HFF-Myc (cell line): ENCODE results near the gene TM7SF3.

ENCODE experiments used
- DNase-seq: peaks from one replicate; pipeline ENCODE4 v3.0.0-alpha.2; 2011; ENCODE audit warnings: low read depth; ENCODE audit errors: extremely low read depth
- H3K4me3 ChIP-seq: replicated peaks from 2 replicates; pipeline ENCODE4 v1.5.1; 2011; ENCODE audit warnings: low read depth, mild to moderate bottlenecking, control low read depth, low read length
- TF ChIP-seq, protein P1 (sequence below): IDR thresholded peaks from 2 replicates; pipeline ENCODE4 v1.5.1; 2012; ENCODE audit warnings: mild to moderate bottlenecking, low read depth, low read length, control low read depth; ENCODE audit errors: missing control alignments

Gene TM7SF3

GRCh38 chr12:27008081-27008480 lies 6.1 kb downstream of the TM7SF3 start:
- TF ChIP-seq, protein P1, sequence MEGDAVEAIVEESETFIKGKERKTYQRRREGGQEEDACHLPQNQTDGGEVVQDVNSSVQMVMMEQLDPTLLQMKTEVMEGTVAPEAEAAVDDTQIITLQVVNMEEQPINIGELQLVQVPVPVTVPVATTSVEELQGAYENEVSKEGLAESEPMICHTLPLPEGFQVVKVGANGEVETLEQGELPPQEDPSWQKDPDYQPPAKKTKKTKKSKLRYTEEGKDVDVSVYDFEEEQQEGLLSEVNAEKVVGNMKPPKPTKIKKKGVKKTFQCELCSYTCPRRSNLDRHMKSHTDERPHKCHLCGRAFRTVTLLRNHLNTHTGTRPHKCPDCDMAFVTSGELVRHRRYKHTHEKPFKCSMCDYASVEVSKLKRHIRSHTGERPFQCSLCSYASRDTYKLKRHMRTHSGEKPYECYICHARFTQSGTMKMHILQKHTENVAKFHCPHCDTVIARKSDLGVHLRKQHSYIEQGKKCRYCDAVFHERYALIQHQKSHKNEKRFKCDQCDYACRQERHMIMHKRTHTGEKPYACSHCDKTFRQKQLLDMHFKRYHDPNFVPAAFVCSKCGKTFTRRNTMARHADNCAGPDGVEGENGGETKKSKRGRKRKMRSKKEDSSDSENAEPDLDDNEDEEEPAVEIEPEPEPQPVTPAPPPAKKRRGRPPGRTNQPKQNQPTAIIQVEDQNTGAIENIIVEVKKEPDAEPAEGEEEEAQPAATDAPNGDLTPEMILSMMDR, result no peak
- H3K4me3 ChIP-seq, result no peak overlapping the region

GRCh38 chr12:27006797-27007467 lies 7.3 kb downstream of the TM7SF3 start:
- DNase-seq, result no peak
- H3K4me3 ChIP-seq, result no peak overlapping the region
- TF ChIP-seq, protein P1, result no peak

More at GRCh38 chr12:27008081-27008480, 6.1 kb downstream of the TM7SF3 start:
- no peak for DNase-seq

GRCh38 chr12:27005495-27005894 lies 8.7 kb downstream of the TM7SF3 start:
- TF ChIP-seq, protein P1, result no peak
- no peak for DNase-seq
- H3K4me3 ChIP-seq, result no peak overlapping the region

DNA sequence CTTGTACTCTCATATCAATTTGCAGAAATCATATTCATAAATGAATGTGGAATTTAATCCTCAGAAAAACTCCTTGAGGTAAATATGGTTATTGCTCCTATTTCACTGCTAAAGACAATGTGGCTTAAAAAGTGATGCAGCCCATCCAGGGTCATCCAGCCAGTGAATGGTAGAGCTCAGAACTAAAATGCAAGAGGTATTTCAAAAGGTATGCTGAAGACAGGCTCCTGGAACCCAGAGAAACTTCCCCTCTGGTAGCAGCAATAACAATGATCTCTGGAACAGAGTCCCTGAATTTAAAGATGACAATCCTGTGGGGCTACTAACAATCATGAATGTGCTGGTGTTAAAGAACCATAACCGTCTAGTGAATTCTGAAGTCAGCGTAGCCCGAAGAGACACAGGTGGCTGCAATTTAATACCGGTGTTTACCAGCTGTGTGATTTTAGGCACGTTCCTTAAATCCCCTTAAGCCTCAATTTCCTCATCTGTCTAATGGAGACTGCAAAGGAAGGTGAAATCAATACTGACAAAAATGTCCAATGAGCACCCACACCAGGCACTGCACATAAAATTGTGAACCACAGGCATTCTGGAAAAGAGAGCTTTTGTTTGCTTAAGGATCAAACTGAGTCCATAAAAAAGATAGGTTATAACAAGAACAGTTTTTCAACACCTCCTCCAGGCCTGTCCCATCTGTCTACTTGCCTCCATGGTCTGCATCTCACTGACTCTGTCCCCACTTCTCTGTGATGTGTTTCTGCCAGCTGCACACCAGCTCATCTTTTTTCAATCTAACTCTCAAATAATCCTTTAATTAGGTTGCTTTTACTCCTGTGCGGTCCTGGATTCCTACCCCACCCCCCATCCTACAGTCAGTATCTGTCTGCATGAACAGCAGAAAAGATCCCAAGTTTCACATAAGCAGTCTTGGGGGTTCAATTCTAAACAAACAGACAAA lies 10.5 kb downstream of the TM7SF3 start:
- no peak for DNase-seq
- H3K4me3 ChIP-seq, result no peak overlapping the region
- TF ChIP-seq, protein P1, result no peak

GRCh38 chr12:27002141-27002540 lies 12.0 kb downstream of the TM7SF3 start:
- TF ChIP-seq, protein P1, result no peak
- no peak overlapping the region for H3K4me3 ChIP-seq
- DNase-seq, result no peak

GRCh38 chr12:27001663-27002062 lies 12.5 kb downstream of the TM7SF3 start:
- H3K4me3 ChIP-seq, result no peak overlapping the region
- DNase-seq, result no peak
- TF ChIP-seq, protein P1, result no peak
